Activated B cell treated with CpG ODN at 0.5 μM for 24 hours (primary cell): Measurements from ENCODE around the gene LMX1A. TPM values are rescaled to one million over a fixed set of nuclear protein-coding genes. Genes with fewer than 3 reads are reported as not detected.

Source experiments
- ATAC-seq: fragments of 200-7000 bp; cut with Tn5 transposase; one replicate; pipeline ENCODE4 v1.10.0; 2021; ENCODE audit warnings: low read depth, mild to moderate bottlenecking, moderate library complexity
- CTCF ChIA-PET: fragments of 350-600 bp; sonication (Branson Sonifier 250); formaldehyde crosslinking; loops from one replicate; lab custom pipeline; 2021; ENCODE audit warnings: antibody characterized with exemption; lab: Charles Lee
- POLR2A ChIA-PET: fragments of 350-600 bp; sonication (Branson Sonifier 250); formaldehyde crosslinking; loops from one replicate; lab custom pipeline; 2021; ENCODE audit warnings: antibody characterized with exemption; lab: Charles Lee
- DNase-seq: peaks from one replicate; pipeline ENCODE4 v3.0.0; 2022
- H3K27ac Mint-ChIP-seq: one replicate; pipeline ENCODE4 v1.8.0; 2020; ENCODE audit warnings: mixed read lengths
- H3K27me3 Mint-ChIP-seq: one replicate; pipeline ENCODE4 v1.8.0; 2021; ENCODE audit warnings: mixed read lengths
- H3K36me3 Mint-ChIP-seq: one replicate; pipeline ENCODE4 v1.8.0; 2021; ENCODE audit warnings: low read depth, mixed read lengths
- H3K4me1 Mint-ChIP-seq: one replicate; pipeline ENCODE4 v1.8.0; 2021; ENCODE audit warnings: mixed read lengths
- H3K4me3 Mint-ChIP-seq: one replicate; pipeline ENCODE4 v1.8.0; 2020; ENCODE audit warnings: mild to moderate bottlenecking, mixed read lengths
- H3K9me3 Mint-ChIP-seq: one replicate; pipeline ENCODE4 v1.8.0; 2020; ENCODE audit warnings: mixed read lengths
- CTCF ChIP-seq: fragments of 200-600 bp; IDR thresholded peaks from one replicate; pipeline ENCODE4 v1.8.0; 2022; ENCODE audit warnings: antibody characterized with exemption, mild to moderate bottlenecking
- intact Hi-C: fragments of 100-400 bp; cut with micrococcal nuclease; formaldehyde crosslinking; loops from one replicate; pipeline ENCODE4 v1.15.1; 2024
- total RNA-seq: library from RNA; stranded (reverse); gene quantifications from 2 replicates; pipeline ENCODE4 v1.2.3, GENCODE V29; 2022

The LMX1A gene
- total RNA-seq, 1 donor from 2014 or later = not detected

DNA sequence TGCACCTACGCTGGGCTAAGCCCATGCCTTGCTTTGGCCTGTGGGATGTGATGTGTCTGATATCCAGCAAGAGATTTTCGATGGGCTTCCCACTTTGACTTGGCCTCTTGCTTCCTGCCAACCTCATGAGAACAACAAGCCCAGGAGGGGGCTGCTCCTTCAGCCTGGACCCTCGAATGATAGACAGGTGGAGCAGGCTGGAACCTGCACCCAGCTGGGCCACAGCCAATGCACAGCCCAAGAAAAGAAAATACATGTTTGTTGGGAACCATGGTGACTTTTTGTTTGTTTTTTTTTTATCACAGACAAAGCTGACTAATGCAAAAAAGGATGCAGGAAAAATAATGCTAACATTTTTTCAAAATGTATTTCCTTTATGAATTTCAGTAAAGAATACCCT, 144.3 kb downstream of the LMX1A start:
- no peaks in the 10 kb centered on the region for H3K9me3 Mint-ChIP-seq
- no peak overlapping the region for H3K27ac Mint-ChIP-seq
- ChIA-PET CTCF (no interaction called here), POLR2A (no interaction called here)
- ATAC-seq (no peak), DNase-seq (no peak)
- H3K36me3 Mint-ChIP-seq = no peaks in the 10 kb centered on the region
- no peak for TF ChIP-seq CTCF
- no peak overlapping the region for H3K4me3 Mint-ChIP-seq
- no peaks in the 10 kb centered on the region for H3K4me1 Mint-ChIP-seq
- intact Hi-C loops = no loop called here
- H3K27me3 Mint-ChIP-seq = peaks cover 5% of the 10 kb centered on the region

DNA sequence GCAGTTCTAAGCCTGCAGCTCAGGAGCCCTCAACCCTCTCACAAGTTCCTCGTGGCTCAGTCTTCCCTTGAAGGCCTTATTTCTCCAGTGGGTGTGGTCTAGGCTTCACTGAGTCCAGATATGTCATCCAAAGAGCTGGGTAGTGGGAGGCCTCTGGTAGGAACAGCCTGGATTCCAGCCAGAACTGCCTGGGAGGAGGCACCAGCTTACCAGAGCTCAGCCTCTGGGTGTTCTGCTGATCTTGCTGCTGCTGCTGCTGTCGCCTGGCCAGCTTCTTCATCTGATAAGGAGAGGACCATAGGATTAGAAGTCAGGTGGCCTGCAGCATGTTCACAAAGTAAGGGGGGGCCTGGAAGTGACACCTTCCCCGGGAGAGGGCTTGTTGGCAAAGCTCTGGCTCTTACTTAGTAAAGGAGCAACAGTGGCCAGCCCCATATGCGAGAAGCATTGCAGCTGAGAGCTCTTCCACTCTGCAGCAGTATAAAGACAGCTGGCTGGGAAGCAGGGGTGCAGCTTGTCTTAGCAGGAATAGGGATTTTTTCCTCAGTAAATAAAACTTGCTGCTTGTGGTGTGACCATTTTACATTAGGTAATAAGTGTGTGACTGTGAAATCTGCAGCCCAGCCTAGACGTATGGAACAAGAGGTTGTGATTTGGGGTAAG, 148.5 kb downstream of the LMX1A start:
- no peaks in the 10 kb centered on the region for H3K36me3 Mint-ChIP-seq
- ATAC-seq (no peak), DNase-seq (no peak)
- POLR2A ChIA-PET = no interaction called here
- intact Hi-C loops = no loop called here
- peaks cover 5% of the 10 kb centered on the region for H3K27me3 Mint-ChIP-seq
- H3K27ac Mint-ChIP-seq = no peak overlapping the region
- TF ChIP-seq CTCF = no peak
- no peaks in the 10 kb centered on the region for H3K9me3 Mint-ChIP-seq
- no peak overlapping the region for H3K4me3 Mint-ChIP-seq
- CTCF ChIA-PET = no interaction called here
- H3K4me1 Mint-ChIP-seq = no peaks in the 10 kb centered on the region

GRCh38 chr1:165205145-165205544, 151.4 kb downstream of the LMX1A start:
- TF ChIP-seq CTCF = no peak
- DNase-seq (no peak), ATAC-seq (no peak)
- intact Hi-C loops = no loop called here
- ChIA-PET CTCF (no interaction called here), POLR2A (no interaction called here)
- no peak overlapping the region for H3K4me3 Mint-ChIP-seq
- no peak overlapping the region for H3K27ac Mint-ChIP-seq
- H3K4me1 Mint-ChIP-seq = no peaks in the 10 kb centered on the region
- H3K9me3 Mint-ChIP-seq = no peaks in the 10 kb centered on the region
- H3K36me3 Mint-ChIP-seq = no peaks in the 10 kb centered on the region
- H3K27me3 Mint-ChIP-seq = no peaks in the 10 kb centered on the region

- DNase-seq (no peak), ATAC-seq (no peak)
- H3K9me3 Mint-ChIP-seq = no peaks in the 10 kb centered on the region
- POLR2A ChIA-PET = no interaction called here
- H3K4me1 Mint-ChIP-seq = no peaks in the 10 kb centered on the region
- CTCF ChIA-PET = no interaction called here
- H3K36me3 Mint-ChIP-seq = no peaks in the 10 kb centered on the region
- no peak for TF ChIP-seq CTCF
- H3K27ac Mint-ChIP-seq = no peak overlapping the region
- intact Hi-C loops = no loop called here
- H3K4me3 Mint-ChIP-seq = no peak overlapping the region
- no peaks in the 10 kb centered on the region for H3K27me3 Mint-ChIP-seq
Measured at GRCh38 chr1:165204548-165204947, 152.0 kb downstream of the LMX1A start.

DNA sequence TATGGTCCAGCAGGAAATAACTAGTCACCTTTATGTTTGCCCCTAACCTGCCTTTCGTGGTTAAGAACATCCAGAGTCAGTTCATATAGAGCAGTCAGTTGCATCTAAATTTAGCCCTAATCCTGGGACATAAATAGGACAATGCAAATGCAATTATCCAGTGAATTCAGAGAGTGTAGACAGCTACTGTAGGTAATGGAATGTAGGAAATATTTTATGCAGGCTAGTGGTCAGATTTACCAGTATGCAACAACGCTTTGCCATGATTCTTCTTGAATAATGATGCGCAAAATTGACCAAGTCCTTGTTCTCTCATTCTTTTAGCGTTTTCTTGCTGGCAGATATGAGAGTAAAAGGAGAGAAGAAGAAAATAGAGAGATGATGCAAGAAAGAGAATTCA, 165.4 kb downstream of the LMX1A start:
- H3K36me3 Mint-ChIP-seq = no peaks in the 10 kb centered on the region
- ChIA-PET POLR2A (no interaction called here), CTCF (no interaction called here)
- ATAC-seq (no peak), DNase-seq (no peak)
- no peak overlapping the region for H3K27ac Mint-ChIP-seq
- H3K4me1 Mint-ChIP-seq = no peaks in the 10 kb centered on the region
- H3K9me3 Mint-ChIP-seq = no peaks in the 10 kb centered on the region
- intact Hi-C loops = no loop called here
- H3K4me3 Mint-ChIP-seq = no peak overlapping the region
- no peaks in the 10 kb centered on the region for H3K27me3 Mint-ChIP-seq
- no peak for TF ChIP-seq CTCF
